HG03045 (cell line): ENCODE data around the gene ALDH3A2.
"Not testable (repeated sequence)": the region's sequence is repeated elsewhere in the genome, so short reads cannot be mapped to it uniquely, and the experiment has no call there.

Experiments used
- ATAC-seq: cut with Tn5 transposase; IDR thresholded peaks from one replicate; pipeline ENCODE4 v1.9.1; 2021; ENCODE audit warnings: mild to moderate bottlenecking, moderate library complexity; ENCODE audit not compliant: unreplicated experiment

The ALDH3A2 gene

GRCh38 chr17:19677736-19678379 lies 29.3 kb downstream of the ALDH3A2 start:
- ATAC-seq, result no peak

GRCh38 chr17:19678581-19679453 lies 30.3 kb downstream of the ALDH3A2 start:
- ATAC-seq, result no peak

- ATAC-seq, result no peak
Observed at GRCh38 chr17:19683117-19683516, 34.6 kb downstream of the ALDH3A2 start.

GRCh38 chr17:19684909-19685580 lies 36.5 kb downstream of the ALDH3A2 start:
- ATAC-seq, result not testable (repeated sequence)

GRCh38 chr17:19686400-19687090 lies 38.0 kb downstream of the ALDH3A2 start:
- ATAC-seq, result no peak

DNA sequence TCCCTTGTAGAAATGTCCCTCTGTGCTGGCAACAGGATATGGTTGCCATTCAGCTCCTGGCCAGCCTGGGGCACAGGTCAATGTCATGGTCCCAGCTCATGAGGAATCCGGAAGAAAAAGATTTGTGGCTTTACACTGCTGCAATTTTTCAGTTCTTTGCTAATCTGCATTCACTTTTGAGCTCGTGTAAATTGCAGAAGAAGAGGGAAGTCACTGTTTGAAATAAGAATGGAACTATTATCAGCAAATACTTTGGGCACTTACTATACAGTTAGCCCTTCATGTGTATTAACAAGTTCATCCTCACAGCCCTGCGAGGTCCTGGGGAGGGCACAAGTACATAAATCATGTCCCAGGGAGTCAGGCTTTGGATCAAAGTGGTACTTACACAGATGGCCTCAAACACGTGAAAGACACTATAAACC lies 53.7 kb downstream of the ALDH3A2 start:
- no peak for ATAC-seq

- ATAC-seq, result no peak
Observed at GRCh38 chr17:19703106-19703827, 54.7 kb downstream of the ALDH3A2 start.

GRCh38 chr17:19703828-19704613 lies 55.5 kb downstream of the ALDH3A2 start:
- ATAC-seq, result no peak

DNA sequence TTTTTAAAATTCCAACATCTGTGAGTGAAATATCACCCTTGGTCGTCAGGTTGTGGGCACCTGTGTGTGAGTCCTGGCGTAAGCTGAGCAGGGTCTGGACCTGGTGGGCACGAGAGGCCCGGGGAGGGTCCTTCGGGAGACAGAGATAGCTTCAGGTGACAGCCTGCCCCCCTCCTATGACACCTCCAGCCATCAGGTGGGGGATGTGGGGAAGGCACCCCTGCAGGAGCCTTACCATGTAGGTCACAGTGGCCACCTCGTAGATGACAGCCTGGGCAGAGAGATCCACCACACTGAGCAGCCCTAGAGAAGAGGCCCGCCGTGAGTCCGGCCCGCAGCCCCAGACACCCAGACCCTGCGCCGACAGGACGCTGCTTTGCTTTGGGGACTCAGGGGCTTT lies 56.6 kb downstream of the ALDH3A2 start:
- ATAC-seq, result no peak

- ATAC-seq, result no peak
Observed at GRCh38 chr17:19705771-19706770, 57.5 kb downstream of the ALDH3A2 start.

- ATAC-seq, result no peak
Observed at GRCh38 chr17:19706791-19707727, 58.5 kb downstream of the ALDH3A2 start.

GRCh38 chr17:19707728-19708221 lies 59.2 kb downstream of the ALDH3A2 start:
- ATAC-seq, result no peak

GRCh38 chr17:19708431-19709175 lies 60.1 kb downstream of the ALDH3A2 start:
- no peak for ATAC-seq

- ATAC-seq, result no peak
Observed at GRCh38 chr17:19709841-19710240, 61.3 kb downstream of the ALDH3A2 start.

DNA sequence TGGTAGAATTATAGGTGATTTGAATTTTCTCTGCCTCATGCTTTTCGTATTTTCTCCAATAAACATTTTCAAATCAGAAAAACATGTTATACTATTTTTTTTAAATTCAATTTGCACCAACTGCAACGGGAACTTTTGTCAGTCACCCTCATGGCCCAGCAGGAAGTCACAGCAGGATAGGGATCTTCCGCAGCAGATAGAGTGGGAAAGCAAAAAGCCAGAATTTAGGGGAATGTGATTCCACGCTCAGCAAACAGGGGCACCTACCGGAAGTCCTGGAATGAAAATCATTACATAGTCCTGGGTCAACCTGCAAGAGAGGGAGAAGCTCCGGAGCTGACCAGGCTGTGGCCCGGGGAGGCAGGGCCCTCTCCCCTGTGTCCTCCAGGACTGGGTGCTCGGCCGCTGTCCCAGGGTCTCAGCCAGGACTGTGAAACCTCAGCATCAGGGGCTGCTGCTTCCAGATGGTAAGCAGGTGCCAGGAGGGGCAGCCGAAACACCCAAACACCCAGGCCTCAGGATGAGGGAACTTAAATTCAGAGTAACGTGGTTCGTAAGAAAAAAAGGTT lies 64.0 kb downstream of the ALDH3A2 start:
- ATAC-seq, result no peak

GRCh38 chr17:19713462-19713861 lies 64.9 kb downstream of the ALDH3A2 start:
- no peak for ATAC-seq
